Metanephros (tissue), 2 donors: ENCODE results near the gene COX8A. TPM values are rescaled to one million over a fixed set of nuclear protein-coding genes. Genes with fewer than 3 reads are reported as not detected.

Experiments
- small RNA-seq: library from RNA; depleted of rRNA; stranded (forward); fragments of <200 nt; gene quantifications from one replicate; pipeline ENCODE3, GENCODE V24; 2014; ENCODE audit warnings: low replicate concordance
- total RNA-seq: library from RNA; depleted of rRNA; stranded (reverse); fragments of >200 nt; gene quantifications from one replicate; pipeline ENCODE4 v1.2.3, GENCODE V29; 2014

Gene COX8A, protein sequence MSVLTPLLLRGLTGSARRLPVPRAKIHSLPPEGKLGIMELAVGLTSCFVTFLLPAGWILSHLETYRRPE
- 494 TPM for total RNA-seq

DNA sequence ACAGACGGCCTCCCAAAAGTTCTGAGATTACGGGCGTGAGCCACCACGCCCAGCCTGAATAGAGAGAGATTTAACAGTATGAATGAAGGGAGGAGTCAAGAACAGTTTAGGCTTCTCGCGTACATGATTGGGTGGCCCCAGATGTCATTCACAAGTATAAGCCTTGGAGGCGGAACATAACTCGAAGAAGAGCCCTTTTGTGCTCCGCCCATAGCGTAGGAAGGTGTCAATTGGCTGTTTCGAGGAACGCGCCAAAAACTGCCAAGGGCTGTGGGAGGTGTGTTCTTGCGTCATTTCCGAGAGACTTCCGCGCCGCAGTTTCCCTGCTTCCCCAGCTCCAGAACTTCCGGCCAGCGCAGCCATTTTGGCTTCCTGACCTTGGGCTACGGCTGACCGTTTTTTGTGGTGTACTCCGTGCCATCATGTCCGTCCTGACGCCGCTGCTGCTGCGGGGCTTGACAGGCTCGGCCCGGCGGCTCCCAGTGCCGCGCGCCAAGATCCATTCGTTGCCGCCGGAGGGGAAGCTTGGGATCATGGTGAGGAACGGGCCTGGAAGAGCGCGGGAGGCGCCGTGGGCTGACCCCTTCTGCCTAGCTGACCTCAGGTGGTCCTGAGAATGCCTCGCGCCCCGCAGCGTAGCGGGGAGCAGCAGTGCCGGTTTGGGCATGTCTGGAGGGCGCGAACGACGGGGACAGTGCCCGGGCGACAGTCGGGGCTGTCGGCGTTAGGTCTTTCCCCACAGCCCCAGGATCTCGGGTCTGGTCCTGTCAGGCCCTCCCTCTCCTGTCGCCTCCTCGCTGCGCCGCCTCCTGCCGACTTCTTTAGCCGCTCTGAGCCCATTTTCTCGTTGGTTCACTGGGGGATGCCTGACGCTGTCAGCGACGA is at the start of gene COX8A:
TSS of gene COX8A (plus strand) at position 362 of the 885 bp plus-strand sequence. CDS start at position 423, 61 bp downstream.

DNA sequence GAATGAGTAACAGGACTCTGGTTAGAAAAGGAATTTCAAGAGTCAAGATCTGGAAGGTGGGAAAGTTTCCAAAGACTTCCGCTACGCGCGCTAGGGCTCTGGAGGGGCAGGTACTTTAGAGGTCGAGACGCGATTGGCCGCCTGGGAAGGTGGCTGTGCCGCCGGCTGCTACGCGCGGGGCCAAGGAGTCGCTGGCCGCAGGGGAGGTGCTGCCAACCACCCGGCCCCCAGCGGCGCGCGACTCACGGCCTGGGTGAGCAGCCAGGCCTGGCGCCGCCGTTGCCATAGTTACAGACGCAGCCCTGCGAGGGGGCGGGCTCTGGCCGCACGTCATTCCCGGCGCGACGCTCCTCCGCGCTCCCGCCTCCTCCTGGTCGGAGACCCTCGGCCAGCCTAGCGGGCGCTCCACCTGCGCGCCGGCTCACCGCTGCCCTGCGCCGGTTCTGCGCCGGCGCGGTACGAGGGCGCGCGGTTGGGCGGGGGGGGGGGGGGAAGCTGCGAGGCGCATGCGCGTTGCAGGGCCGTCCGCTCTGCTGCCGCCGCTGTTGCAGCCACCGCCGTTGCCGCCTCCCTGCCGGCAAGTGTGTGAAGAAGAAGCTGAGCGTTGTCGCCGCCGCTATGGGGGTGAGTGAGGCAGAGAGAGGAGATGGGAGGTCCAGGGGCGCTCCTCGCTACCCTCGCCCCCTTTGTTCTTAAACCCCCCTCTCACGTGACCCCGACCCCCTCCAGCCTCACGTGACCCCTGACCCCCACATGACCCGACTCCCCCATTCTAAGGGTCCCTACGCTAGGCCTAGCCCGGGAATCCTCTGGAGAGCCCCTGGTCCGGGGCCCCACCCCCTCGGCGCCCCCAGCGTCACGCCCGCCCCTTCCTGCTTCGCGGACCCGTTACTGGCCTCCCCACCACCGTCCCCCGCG is 35.7 kb upstream of the COX8A start, which contains the start of gene NAA40:
TSS of gene NAA40 (plus strand) at position 524 of the 918 bp plus-strand sequence. CDS start at position 619, 95 bp downstream.

DNA sequence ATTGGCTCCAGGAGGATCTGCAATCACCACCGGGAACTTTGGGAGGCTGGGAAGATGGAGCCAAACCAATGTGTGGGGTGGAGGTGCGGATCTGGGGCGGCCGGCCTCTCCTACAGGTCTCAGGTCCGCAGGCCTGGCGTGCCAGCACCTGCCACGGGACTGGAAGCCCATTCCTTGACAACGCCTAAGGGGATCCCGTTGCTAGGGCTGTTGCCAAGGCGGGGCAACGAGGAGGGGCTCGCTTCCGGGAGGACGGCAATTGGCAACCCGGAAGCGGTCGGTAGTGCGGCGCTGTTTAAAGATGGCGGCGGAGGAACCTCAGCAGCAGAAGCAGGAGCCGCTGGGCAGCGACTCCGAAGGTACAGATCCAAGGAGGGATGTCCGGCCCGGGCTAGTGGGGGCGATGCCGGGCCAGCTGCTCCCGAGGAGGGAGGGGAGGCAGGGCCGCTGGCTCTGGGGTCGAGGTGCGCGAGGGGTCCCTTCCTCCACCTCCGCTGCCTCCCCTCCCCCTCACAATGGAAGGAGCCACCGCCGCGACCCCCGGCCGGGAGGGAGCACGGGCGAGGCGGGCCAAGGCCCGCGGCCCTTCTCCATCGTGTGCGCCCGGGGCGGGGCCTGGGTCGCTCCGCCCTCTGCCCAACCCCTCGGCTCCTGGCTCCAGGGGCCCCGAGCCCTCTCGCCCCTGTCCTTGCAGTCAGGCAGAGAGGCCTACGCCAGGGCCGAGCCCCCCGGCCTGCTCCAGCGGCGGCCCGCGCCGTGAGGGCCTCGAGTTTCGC is 11.9 kb downstream of the COX8A start, which contains the start of gene OTUB1:
TSS of gene OTUB1 (plus strand) at position 283 of the 776 bp plus-strand sequence. CDS start at position 302, 19 bp downstream.

Small RNA genes lying within 50 kb of the gene (small RNA-seq; reads per million reads assigned to genes)
- not detected for gene RNU6-45P

Other genes with a start within 250 kb of the COX8A start
- gene ZFTA, start 205.8 kb upstream of the COX8A start, total RNA-seq: 29.5 TPM
- 9.4 TPM for gene SPINDOC, start 161.2 kb upstream of the COX8A start, total RNA-seq
- 21.9 TPM for gene MARK2, start 135.5 kb upstream of the COX8A start, total RNA-seq
- gene RCOR2, start 57.5 kb upstream of the COX8A start, total RNA-seq: 4.1 TPM
- gene NAA40, start 35.6 kb upstream of the COX8A start, total RNA-seq: 18.7 TPM
- gene OTUB1, start 11.8 kb downstream of the COX8A start, total RNA-seq: 49.4 TPM
- gene FLRT1, start 61.3 kb downstream of the COX8A start, total RNA-seq: 6.1 TPM
- gene MACROD1, start 191.5 kb downstream of the COX8A start, total RNA-seq: 36.0 TPM
- gene STIP1, start 211.6 kb downstream of the COX8A start, total RNA-seq: 114 TPM
- gene FERMT3, start 232.1 kb downstream of the COX8A start, total RNA-seq: 13.4 TPM